Mesothelial cell of epicardium (in vitro differentiated cells): ENCODE measurements around the gene C1QB. TPM values are rescaled to one million over a fixed set of nuclear protein-coding genes. Genes with fewer than 3 reads are reported as not detected.

Source experiments
- DNase-seq, 2 experiments: peaks; one replicate each; pipeline ENCODE4 v3.0.0; 2021; ENCODE audit warnings: low spot score in 2 of 2; ENCODE audit not compliant: unreplicated experiment in 2 of 2
- H3K27ac Mint-ChIP-seq: 2 replicates; pipeline ENCODE4 v1.8.0; 2021; ENCODE audit warnings: mixed read lengths
- H3K27me3 Mint-ChIP-seq: 2 replicates; pipeline ENCODE4 v1.8.0; 2021; ENCODE audit warnings: low read depth, mixed read lengths
- H3K36me3 Mint-ChIP-seq: 2 replicates; pipeline ENCODE4 v1.8.0; 2021; ENCODE audit warnings: mixed read lengths
- H3K4me1 Mint-ChIP-seq: 2 replicates; pipeline ENCODE4 v1.8.0; 2021; ENCODE audit warnings: mixed read lengths
- H3K4me3 Mint-ChIP-seq: 2 replicates; pipeline ENCODE4 v1.8.0; 2021; ENCODE audit warnings: mild to moderate bottlenecking, moderate library complexity, mixed read lengths
- H3K9me3 Mint-ChIP-seq: 2 replicates; pipeline ENCODE4 v1.8.0; 2021; ENCODE audit warnings: mixed read lengths
- total RNA-seq: library from RNA; stranded (reverse); gene quantifications from 3 replicates; pipeline ENCODE4 v1.2.1, GENCODE V29; 2021
- TF ChIP-seq, protein P1 (sequence below): fragments of 200-600 bp; sonication (generic); IDR thresholded peaks from one replicate; pipeline ENCODE4 v1.5.0; 2021; ENCODE audit warnings: antibody characterized with exemption; ENCODE audit not compliant: unreplicated experiment

The C1QB gene
- total RNA-seq, 1 donor from 2014 or later: not detected

DNA sequence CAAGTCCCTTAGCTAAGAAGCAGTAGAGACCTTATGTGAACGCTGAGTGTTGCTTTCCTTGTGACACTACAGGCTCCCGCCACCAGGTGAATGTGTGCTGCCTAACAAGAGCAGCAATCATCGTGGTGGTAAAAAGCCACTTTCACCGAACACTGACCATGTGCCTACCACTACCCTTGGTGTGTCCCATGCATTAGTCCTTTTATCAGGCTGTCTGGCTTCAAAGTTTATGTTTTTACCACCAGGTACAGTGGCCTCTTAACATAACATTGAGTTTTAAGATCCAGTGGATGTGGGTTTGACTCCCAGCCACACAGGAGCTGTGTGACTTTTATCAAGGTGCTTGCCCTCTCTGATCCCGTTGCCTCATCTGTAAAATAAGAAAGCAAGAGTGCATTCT, 1.7 kb downstream of the C1QB start:
- DNase-seq: no peak
- Mint-ChIP-seq H3K4me3 (no peak overlapping the region), H3K36me3 (no peaks in the 10 kb centered on the region), H3K9me3 (no peaks in the 10 kb centered on the region), H3K27me3 (peaks cover 40% of the 10 kb centered on the region), H3K4me1 (peaks cover 3% of the 10 kb centered on the region), H3K27ac (no peak overlapping the region)
- TF ChIP-seq, protein P1, sequence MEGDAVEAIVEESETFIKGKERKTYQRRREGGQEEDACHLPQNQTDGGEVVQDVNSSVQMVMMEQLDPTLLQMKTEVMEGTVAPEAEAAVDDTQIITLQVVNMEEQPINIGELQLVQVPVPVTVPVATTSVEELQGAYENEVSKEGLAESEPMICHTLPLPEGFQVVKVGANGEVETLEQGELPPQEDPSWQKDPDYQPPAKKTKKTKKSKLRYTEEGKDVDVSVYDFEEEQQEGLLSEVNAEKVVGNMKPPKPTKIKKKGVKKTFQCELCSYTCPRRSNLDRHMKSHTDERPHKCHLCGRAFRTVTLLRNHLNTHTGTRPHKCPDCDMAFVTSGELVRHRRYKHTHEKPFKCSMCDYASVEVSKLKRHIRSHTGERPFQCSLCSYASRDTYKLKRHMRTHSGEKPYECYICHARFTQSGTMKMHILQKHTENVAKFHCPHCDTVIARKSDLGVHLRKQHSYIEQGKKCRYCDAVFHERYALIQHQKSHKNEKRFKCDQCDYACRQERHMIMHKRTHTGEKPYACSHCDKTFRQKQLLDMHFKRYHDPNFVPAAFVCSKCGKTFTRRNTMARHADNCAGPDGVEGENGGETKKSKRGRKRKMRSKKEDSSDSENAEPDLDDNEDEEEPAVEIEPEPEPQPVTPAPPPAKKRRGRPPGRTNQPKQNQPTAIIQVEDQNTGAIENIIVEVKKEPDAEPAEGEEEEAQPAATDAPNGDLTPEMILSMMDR: peak; percentile 47

GRCh38 chr1:22658385-22659163, 5.5 kb downstream of the C1QB start:
- Mint-ChIP-seq H3K4me1 (no peaks in the 10 kb centered on the region), H3K9me3 (no peaks in the 10 kb centered on the region), H3K36me3 (no peaks in the 10 kb centered on the region), H3K4me3 (no peak overlapping the region), H3K27ac (no peak overlapping the region), H3K27me3 (peaks cover 39% of the 10 kb centered on the region)
- no peak for DNase-seq
- TF ChIP-seq, protein P1: no peak

DNA sequence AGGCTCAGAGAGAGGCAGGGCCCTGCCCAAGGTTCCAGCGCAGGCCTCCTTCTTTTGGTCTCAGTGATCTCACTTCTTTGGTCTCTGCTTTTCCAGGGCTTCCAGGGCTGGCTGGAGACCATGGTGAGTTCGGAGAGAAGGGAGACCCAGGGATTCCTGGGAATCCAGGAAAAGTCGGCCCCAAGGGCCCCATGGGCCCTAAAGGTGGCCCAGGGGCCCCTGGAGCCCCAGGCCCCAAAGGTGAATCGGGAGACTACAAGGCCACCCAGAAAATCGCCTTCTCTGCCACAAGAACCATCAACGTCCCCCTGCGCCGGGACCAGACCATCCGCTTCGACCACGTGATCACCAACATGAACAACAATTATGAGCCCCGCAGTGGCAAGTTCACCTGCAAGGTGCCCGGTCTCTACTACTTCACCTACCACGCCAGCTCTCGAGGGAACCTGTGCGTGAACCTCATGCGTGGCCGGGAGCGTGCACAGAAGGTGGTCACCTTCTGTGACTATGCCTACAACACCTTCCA, 7.7 kb downstream of the C1QB start:
- Mint-ChIP-seq H3K36me3 (no peaks in the 10 kb centered on the region), H3K27me3 (peaks cover 34% of the 10 kb centered on the region), H3K4me3 (no peak overlapping the region), H3K27ac (no peak overlapping the region), H3K4me1 (no peaks in the 10 kb centered on the region), H3K9me3 (no peaks in the 10 kb centered on the region)
- TF ChIP-seq, protein P1: no peak
- no peak for DNase-seq

DNA sequence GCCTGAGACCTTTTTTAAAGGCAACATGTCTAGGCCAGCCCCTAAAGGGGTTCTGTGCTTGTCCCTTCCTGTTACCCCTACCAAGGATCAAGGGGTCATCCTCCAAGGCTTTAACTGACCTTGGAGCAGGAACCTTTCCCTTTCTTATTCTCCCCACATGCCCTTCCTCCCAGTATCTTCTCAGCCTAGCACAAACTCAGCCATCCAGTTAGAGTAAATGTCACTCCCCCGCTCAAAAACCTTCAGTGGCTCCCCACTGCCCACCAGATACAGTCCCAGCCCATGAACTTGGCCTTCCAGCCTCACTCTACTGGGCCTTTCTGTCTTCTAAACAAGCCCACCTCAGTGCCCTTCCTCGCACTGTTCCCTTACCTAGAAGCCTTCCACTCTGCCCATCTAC, 8.8 kb downstream of the C1QB start:
- TF ChIP-seq, protein P1: no peak
- Mint-ChIP-seq H3K9me3 (no peaks in the 10 kb centered on the region), H3K36me3 (no peaks in the 10 kb centered on the region), H3K27ac (no peak overlapping the region), H3K4me1 (no peaks in the 10 kb centered on the region), H3K4me3 (no peak overlapping the region), H3K27me3 (peaks cover 23% of the 10 kb centered on the region)
- no peak for DNase-seq

DNA sequence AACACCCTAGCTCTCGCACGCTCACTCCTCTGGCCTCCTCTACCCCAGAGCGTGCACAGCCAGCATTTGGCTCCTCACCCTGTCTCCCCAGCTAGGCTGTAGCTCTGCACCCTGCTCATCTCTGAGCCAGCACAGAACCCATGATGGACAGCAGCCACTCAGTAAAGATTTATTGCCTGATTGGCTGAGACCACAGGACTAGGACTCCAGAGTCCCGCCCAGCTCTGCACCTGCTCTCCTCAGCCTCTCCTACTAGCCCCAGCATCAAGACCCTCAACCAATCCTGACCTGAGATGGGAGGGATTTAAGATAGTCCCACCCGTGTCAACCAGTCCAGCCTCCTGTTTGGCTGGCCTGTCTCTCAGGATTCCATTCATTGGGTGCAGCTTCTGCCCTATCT, 9.3 kb downstream of the C1QB start:
- DNase-seq: no peak
- Mint-ChIP-seq H3K36me3 (no peaks in the 10 kb centered on the region), H3K4me3 (no peak overlapping the region), H3K9me3 (no peaks in the 10 kb centered on the region), H3K4me1 (no peaks in the 10 kb centered on the region), H3K27ac (no peak overlapping the region), H3K27me3 (peaks cover 20% of the 10 kb centered on the region)
- TF ChIP-seq, protein P1: no peak
